Stimulated activated naive CD8-positive, alpha-beta T cell treated with anti-CD3 and anti-CD28 coated beads, Interleukin-15, Interleukin-2, amounts not matched to agents 100 ng/mL and 50 ng/mL, for 24 hours (primary cell): ENCODE measurements around the gene TRIM50.
"Not testable (repeated sequence)": the region's sequence is repeated elsewhere in the genome, so short reads cannot be mapped to it uniquely, and the experiment has no call there.

Experiments
- H3K27ac Mint-ChIP-seq: one replicate; pipeline ENCODE4 v1.8.0; 2021; ENCODE audit warnings: mild to moderate bottlenecking, mixed read lengths
- H3K27me3 Mint-ChIP-seq: one replicate; pipeline ENCODE4 v1.8.0; 2021; ENCODE audit warnings: mixed read lengths
- H3K36me3 Mint-ChIP-seq: one replicate; pipeline ENCODE4 v1.8.0; 2021; ENCODE audit warnings: low read depth, mixed read lengths
- H3K4me1 Mint-ChIP-seq: one replicate; pipeline ENCODE4 v1.8.0; 2021; ENCODE audit warnings: low read depth, mixed read lengths
- H3K4me3 Mint-ChIP-seq: one replicate; pipeline ENCODE4 v1.8.0; 2021; ENCODE audit warnings: mild to moderate bottlenecking, mixed read lengths
- H3K9me3 Mint-ChIP-seq: one replicate; pipeline ENCODE4 v1.8.0; 2021; ENCODE audit warnings: mixed read lengths

Gene TRIM50

GRCh38 chr7:73332447-73332846 is 4.6 kb upstream of the TRIM50 start:
- peaks cover 4% of the 10 kb centered on the region for H3K27me3 Mint-ChIP-seq
- H3K27ac Mint-ChIP-seq, result no peak overlapping the region
- no peaks in the 10 kb centered on the region for H3K9me3 Mint-ChIP-seq
- H3K4me1 Mint-ChIP-seq, result no peaks in the 10 kb centered on the region
- H3K4me3 Mint-ChIP-seq, result no peak overlapping the region
- H3K36me3 Mint-ChIP-seq, result no peaks in the 10 kb centered on the region

GRCh38 chr7:73330772-73331171 is 2.9 kb upstream of the TRIM50 start:
- Mint-ChIP-seq H3K27me3 (peaks cover 4% of the 10 kb centered on the region), H3K27ac (no peak overlapping the region), H3K4me3 (no peak overlapping the region), H3K36me3 (no peaks in the 10 kb centered on the region), H3K4me1 (no peaks in the 10 kb centered on the region), H3K9me3 (no peaks in the 10 kb centered on the region)

DNA sequence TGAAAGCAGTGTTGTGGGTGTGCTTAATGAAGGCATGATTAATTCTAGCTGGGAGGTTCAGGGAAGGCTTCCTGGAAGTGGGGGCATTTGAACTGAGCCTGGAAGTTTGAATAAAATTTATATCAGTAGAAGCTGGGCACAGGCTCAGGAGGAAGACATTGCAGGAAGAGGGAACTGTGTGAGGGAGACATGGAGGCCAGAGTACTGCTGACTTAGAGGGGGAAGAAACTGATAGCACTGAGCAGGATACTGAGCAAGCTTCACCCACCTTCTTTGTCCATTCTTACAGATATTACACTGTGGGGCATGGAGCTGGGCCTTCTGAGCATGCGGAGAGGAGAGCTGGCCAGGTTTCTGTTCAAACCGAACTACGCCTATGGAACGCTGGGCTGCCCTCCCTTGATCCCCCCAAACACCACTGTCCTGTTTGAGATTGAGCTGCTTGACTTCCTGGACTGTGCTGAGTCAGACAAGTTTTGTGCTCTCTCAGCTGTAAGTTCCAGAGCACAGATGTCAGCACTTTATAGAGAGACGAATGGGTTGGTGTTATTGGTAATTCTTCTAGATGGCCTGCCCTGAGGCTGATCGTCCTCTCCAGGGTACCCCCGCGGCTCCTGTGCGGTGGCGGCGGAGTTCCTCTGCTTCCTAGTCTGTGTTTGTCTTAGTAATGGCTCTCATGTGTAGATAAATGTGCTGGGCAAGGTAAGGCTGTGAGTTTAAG is 2.1 kb upstream of the TRIM50 start:
- Mint-ChIP-seq H3K27me3 (peaks cover 4% of the 10 kb centered on the region), H3K27ac (no peak overlapping the region), H3K4me3 (no peak overlapping the region), H3K4me1 (no peaks in the 10 kb centered on the region), H3K9me3 (no peaks in the 10 kb centered on the region), H3K36me3 (no peaks in the 10 kb centered on the region)

- Mint-ChIP-seq H3K36me3 (no peaks in the 10 kb centered on the region), H3K4me3 (no peak overlapping the region), H3K27me3 (peaks cover 4% of the 10 kb centered on the region), H3K9me3 (no peaks in the 10 kb centered on the region), H3K4me1 (peaks cover 7% of the 10 kb centered on the region), H3K27ac (no peak overlapping the region)
Observed at GRCh38 chr7:73328696-73329095, 814 bp upstream of the TRIM50 start.

- not testable (repeated sequence) for H3K27ac Mint-ChIP-seq, H3K9me3 Mint-ChIP-seq, H3K4me3 Mint-ChIP-seq, H3K36me3 Mint-ChIP-seq, H3K27me3 Mint-ChIP-seq
- peaks cover 10% of the 10 kb centered on the region for H3K4me1 Mint-ChIP-seq
Observed at GRCh38 chr7:73327449-73327848, 433 bp downstream of the TRIM50 start.

DNA sequence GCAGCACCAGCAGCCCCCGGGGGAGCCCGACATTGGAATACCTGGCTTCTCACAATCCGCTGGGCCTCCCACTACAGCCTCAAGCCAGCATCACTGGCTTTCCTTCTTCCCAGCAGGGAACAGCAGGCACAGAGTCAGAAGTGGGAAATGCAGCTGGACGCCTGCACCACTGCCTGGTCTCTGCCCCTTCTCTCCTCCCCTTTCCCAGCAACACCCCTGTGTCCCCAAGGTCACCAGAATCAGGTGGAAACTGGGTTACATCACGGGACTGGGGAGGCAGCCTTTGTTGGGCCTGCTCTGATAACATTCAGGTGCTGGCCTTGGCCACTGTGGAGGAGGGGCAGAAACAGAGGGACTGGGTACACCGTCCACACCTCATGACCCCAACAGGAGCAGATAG is 2.5 kb downstream of the TRIM50 start:
- not testable (repeated sequence) for H3K36me3 Mint-ChIP-seq, H3K4me3 Mint-ChIP-seq, H3K27me3 Mint-ChIP-seq, H3K9me3 Mint-ChIP-seq, H3K27ac Mint-ChIP-seq
- H3K4me1 Mint-ChIP-seq, result peaks cover 10% of the 10 kb centered on the region

DNA sequence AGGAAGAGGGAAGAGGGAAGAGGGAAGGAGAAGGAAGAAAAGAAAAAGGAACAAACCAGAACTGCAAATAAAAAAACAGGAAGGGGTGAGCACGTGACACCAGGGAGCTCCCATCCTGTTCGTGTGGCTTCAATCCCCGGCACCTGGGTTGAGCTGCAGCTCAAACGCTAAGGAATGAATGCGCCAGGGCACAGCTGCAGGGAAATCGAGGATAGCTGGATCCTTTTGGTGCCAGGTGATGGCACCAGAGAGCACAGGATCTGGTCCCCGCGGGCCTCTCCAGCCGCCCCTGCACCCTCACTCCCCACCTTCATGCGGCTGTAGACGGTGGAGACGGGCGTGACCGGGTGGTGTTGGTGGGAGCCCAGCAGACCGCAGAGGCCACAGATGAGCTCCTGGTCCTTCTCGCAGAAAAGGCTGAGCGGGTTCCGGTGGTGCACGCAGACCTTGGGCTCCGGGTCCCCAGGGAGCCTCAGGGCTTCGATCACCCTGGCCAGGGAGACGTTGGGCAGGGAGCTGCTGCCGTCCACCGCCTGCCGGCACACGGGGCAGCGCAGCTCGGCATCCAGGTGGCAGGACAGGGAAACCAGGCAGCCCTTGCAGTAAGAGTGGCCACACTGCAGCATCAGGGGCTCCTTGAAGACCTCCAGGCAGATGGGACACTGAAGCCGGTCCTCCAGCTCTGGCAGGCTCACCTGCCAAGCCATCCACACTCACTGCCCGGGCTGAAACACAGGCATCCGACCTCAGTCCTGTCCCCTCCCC is 3.6 kb downstream of the TRIM50 start:
- H3K9me3 Mint-ChIP-seq, H3K36me3 Mint-ChIP-seq, H3K27ac Mint-ChIP-seq, H3K27me3 Mint-ChIP-seq: not testable (repeated sequence)
- peak overlapping the region; percentile 41 for H3K4me3 Mint-ChIP-seq
- H3K4me1 Mint-ChIP-seq, result peaks cover 10% of the 10 kb centered on the region

DNA sequence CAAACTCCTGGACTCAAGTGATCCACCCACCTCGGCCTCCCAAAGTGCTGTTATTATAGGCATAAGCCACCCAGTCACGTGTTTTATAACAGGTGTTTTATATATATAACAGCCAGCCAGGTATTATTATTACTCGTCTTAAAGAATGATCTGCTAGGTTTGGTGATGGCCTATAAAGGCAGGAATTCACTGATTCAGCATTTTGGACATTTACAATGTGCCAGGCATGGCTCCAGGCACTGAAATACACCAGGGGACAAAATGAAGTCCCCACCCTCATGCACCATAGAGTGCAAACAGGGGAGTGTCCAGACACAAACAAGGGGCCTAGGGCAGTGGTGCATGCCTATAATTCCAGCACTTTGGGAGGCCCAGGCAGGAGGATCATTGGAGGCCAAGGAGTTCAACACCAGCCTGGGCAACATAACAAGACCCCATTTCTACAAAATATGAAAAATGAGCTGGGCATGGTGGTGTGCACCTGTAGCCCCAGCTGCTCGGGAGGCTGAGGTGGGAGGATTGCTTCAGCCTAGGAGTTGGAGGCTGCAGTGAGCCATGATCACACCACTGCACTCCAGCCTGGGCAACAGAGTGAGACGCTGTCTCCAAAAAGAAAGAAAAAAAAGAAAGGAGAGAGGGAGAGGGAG is 4.3 kb downstream of the TRIM50 start:
- not testable (repeated sequence) for H3K27me3 Mint-ChIP-seq, H3K27ac Mint-ChIP-seq, H3K36me3 Mint-ChIP-seq, H3K9me3 Mint-ChIP-seq
- H3K4me3 Mint-ChIP-seq, result peak overlapping the region; percentile 41
- H3K4me1 Mint-ChIP-seq, result peaks cover 10% of the 10 kb centered on the region

- not testable (repeated sequence) for H3K9me3 Mint-ChIP-seq, H3K27me3 Mint-ChIP-seq, H3K36me3 Mint-ChIP-seq, H3K27ac Mint-ChIP-seq, H3K4me3 Mint-ChIP-seq
- H3K4me1 Mint-ChIP-seq, result peaks cover 10% of the 10 kb centered on the region
Observed at GRCh38 chr7:73320009-73320408, 7.9 kb downstream of the TRIM50 start.

DNA sequence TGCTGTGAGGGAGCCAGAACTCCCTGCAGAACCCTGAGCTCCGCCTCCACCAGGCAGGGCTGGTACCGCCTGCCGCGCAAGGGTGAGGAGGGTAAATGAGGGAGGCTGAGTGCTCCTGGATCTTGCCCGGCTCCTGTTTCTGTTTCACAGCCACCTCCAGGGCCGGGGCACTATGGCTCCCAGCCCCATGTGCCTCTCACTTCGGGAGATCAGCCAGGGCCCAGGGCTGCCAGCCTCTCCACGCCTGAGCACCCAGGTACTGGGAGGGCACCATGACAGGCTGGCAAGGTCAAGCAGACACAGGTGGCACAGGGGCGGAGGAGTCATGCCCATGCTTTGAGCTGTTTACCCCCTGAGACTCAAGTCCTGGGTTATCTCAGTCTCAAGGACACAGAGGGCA is 8.3 kb downstream of the TRIM50 start:
- not testable (repeated sequence) for H3K9me3 Mint-ChIP-seq, H3K27ac Mint-ChIP-seq, H3K4me3 Mint-ChIP-seq, H3K27me3 Mint-ChIP-seq, H3K36me3 Mint-ChIP-seq
- peaks cover 10% of the 10 kb centered on the region for H3K4me1 Mint-ChIP-seq

- not testable (repeated sequence) for H3K36me3 Mint-ChIP-seq, H3K27me3 Mint-ChIP-seq, H3K4me1 Mint-ChIP-seq, H3K27ac Mint-ChIP-seq, H3K4me3 Mint-ChIP-seq, H3K9me3 Mint-ChIP-seq
Observed at GRCh38 chr7:73318656-73319204, 9.2 kb downstream of the TRIM50 start.

GRCh38 chr7:73316521-73316920 is 11.4 kb downstream of the TRIM50 start:
- Mint-ChIP-seq H3K27ac (no peak overlapping the region), H3K4me3 (no peak overlapping the region), H3K9me3 (no peaks in the 10 kb centered on the region), H3K36me3 (no peaks in the 10 kb centered on the region), H3K4me1 (no peaks in the 10 kb centered on the region), H3K27me3 (no peaks in the 10 kb centered on the region)

- Mint-ChIP-seq H3K9me3 (no peaks in the 10 kb centered on the region), H3K36me3 (no peaks in the 10 kb centered on the region), H3K27me3 (no peaks in the 10 kb centered on the region), H3K4me1 (peaks cover 3% of the 10 kb centered on the region), H3K27ac (no peak overlapping the region), H3K4me3 (no peak overlapping the region)
Observed at GRCh38 chr7:73314271-73314670, 13.6 kb downstream of the TRIM50 start.

DNA sequence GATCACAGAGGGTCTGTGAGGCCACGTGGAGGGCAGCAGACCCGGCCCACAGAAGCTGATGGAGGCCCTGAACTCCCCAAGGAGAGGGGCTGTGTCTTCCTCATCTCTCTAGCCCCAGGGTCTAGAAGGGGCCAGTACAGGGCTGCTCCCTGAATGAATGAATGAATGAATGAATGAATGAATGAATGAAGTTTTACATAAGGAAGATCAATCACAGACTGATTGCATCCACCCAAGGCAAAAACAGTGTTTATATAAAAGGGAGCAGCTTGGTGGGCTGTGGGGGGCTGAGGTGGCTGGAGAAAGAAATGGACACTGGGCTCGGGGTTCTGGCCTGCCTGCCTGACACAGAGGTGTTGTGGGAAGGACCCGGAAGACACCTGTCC is 14.4 kb downstream of the TRIM50 start:
- Mint-ChIP-seq H3K4me1 (peaks cover 10% of the 10 kb centered on the region), H3K27ac (no peak overlapping the region)

DNA sequence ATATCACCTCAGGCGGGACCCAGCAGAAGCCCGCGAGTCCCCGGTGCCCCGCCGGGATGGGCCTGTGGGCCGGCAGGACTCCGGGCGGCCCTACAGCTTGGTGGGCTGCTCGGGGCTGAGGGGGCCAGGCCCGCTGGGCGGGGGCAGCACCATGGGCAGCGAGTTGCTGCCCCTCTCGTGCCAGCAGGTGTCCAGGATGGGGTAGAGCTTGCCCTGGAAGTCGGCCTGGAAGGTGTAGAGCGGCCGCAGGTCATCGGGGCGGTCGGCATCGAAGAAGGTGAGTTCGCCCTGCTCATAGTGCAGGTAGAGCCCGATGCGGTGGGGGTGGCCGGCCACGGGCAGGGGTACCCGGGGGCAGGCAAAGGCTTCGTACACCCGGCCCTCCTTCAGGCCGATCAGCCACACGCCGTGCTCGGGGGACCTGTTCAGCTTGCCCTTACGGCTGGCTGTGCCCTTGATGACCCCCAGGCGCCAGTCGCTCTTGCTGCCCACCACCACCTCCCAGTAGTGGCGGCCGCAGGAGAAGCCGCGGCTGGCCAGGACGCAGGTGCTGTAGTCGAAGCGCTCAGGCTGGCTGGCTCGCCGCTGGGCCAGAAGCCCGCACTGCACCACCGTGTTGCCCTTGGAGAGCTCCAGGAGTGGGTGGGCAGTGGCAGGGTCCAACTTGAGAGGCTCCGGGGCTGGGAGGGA is 14.9 kb downstream of the TRIM50 start:
- H3K36me3 Mint-ChIP-seq, result peaks cover 3% of the 10 kb centered on the region
- peaks cover 13% of the 10 kb centered on the region for H3K4me1 Mint-ChIP-seq
- H3K27ac Mint-ChIP-seq, result no peak overlapping the region
- no peaks in the 10 kb centered on the region for H3K9me3 Mint-ChIP-seq
- no peak overlapping the region for H3K4me3 Mint-ChIP-seq
- no peaks in the 10 kb centered on the region for H3K27me3 Mint-ChIP-seq

More for the DNA sequence above, 14.4 kb downstream of the TRIM50 start:
- Mint-ChIP-seq H3K9me3 (no peaks in the 10 kb centered on the region), H3K4me3 (no peak overlapping the region), H3K36me3 (no peaks in the 10 kb centered on the region), H3K27me3 (no peaks in the 10 kb centered on the region)
